HUDEP-2 (cell line): ENCODE results near the gene SH2D1B.

ENCODE experiments used
- DNase-seq, 76 experiments: peaks; one replicate each; lab custom pipeline; 2025; ENCODE audit not compliant: unreplicated experiment in 76 of 76; lab: John Stamatoyannopoulos, UW

Gene SH2D1B

GRCh38 chr1:162400790-162401355, 11.1 kb downstream of the SH2D1B start:
- no peak for DNase-seq

GRCh38 chr1:162398999-162399580, 12.8 kb downstream of the SH2D1B start:
- DNase-seq = no peak

GRCh38 chr1:162397943-162398560, 13.9 kb downstream of the SH2D1B start:
- no peak for DNase-seq

GRCh38 chr1:162397039-162397448, 14.9 kb downstream of the SH2D1B start:
- peak in 14 of 76 experiments; percentile 4 to 46 (median 18) for DNase-seq

GRCh38 chr1:162396201-162396906, 15.6 kb downstream of the SH2D1B start:
- no peak for DNase-seq

- peak in 19 of 76 experiments; percentile 4 to 44 (median 22) for DNase-seq
Observed at GRCh38 chr1:162391790-162392563, 20.0 kb downstream of the SH2D1B start.

GRCh38 chr1:162390396-162391185, 21.3 kb downstream of the SH2D1B start:
- no peak for DNase-seq

GRCh38 chr1:162389971-162390370, 22.0 kb downstream of the SH2D1B start:
- DNase-seq = no peak

GRCh38 chr1:162389021-162389818, 22.7 kb downstream of the SH2D1B start:
- no peak for DNase-seq

- no peak for DNase-seq
Observed at GRCh38 chr1:162388615-162389014, 23.3 kb downstream of the SH2D1B start.

GRCh38 chr1:162388083-162388594, 23.8 kb downstream of the SH2D1B start:
- DNase-seq = no peak

GRCh38 chr1:162387226-162388082, 24.5 kb downstream of the SH2D1B start:
- DNase-seq = no peak

GRCh38 chr1:162386292-162387225, 25.4 kb downstream of the SH2D1B start:
- no peak for DNase-seq

GRCh38 chr1:162385702-162386101, 26.2 kb downstream of the SH2D1B start:
- DNase-seq = no peak

- no peak for DNase-seq
Observed at GRCh38 chr1:162385280-162385623, 26.7 kb downstream of the SH2D1B start.

- no peak for DNase-seq
Observed at GRCh38 chr1:162384601-162385279, 27.2 kb downstream of the SH2D1B start.

GRCh38 chr1:162384116-162384515, 27.8 kb downstream of the SH2D1B start:
- no peak for DNase-seq
